Measurements from ENCODE around the gene SMR3A.

The SMR3A gene

GRCh38 chr4:70371987-70372386, 11.4 kb downstream of the SMR3A start:
- Histone ChIP-seq H3K14ac (ENCODE audit: low read length) (no peak overlapping the region), H2BK5ac (ENCODE audit: low read depth, low read length, poor library complexity) (no peak overlapping the region), H3K4me3 (ENCODE audit: low read depth, low read length) (no peak overlapping the region), H4K12ac (ENCODE audit: low read depth, low read length) (no peak overlapping the region), H4K91ac (ENCODE audit: low read depth, low read length) (no peak overlapping the region), H3K36me3 (ENCODE audit: control insufficient read depth in 1 of 2, insufficient read depth in 2 of 2, low read length in 2 of 2) (no peaks in the 10 kb centered on the region), H3K79me2 (ENCODE audit: control insufficient read depth, insufficient read depth, low read length, poor library complexity) (no peaks in the 10 kb centered on the region), H3K23ac (ENCODE audit: low read length) (no peak overlapping the region), H3K9me3 (ENCODE audit: insufficient read depth, low read depth, low read length) (no peaks in the 10 kb centered on the region), H3K4ac (ENCODE audit: low read depth, low read length) (no peak overlapping the region), H4K8ac (ENCODE audit: low read depth, low read length) (no peak overlapping the region), H2AFZ (ENCODE audit: insufficient read depth, low read length, poor library complexity) (no peak overlapping the region), H2BK12ac (ENCODE audit: low read length) (no peak overlapping the region), H3K4me1 (ENCODE audit: control insufficient read depth in 1 of 2, insufficient read depth in 2 of 2, low read length in 2 of 2) (no peaks in the 10 kb centered on the region), H3K4me2 (ENCODE audit: low read length) (no peak overlapping the region), H3K27ac (ENCODE audit: low read depth, low read length) (no peak overlapping the region), H3K18ac (ENCODE audit: low read length) (no peak overlapping the region), H3K27me3 (ENCODE audit: insufficient read depth, low read length) (no peaks in the 10 kb centered on the region), H3K9ac (ENCODE audit: low read length) (no peak overlapping the region), H2BK120ac (ENCODE audit: insufficient read depth, low read length, poor library complexity) (no peak overlapping the region), H3K79me1 (ENCODE audit: low read length) (no peaks in the 10 kb centered on the region), H2AK5ac (ENCODE audit: low read length) (no peak overlapping the region)
- no peak for DNase-seq
- WGBS (ENCODE audit: extremely low coverage, insufficient coverage, insufficient read length): no CpG with 5 or more reads among the region's 4 CpGs

- H2BK5ac ChIP-seq (ENCODE audit: low read depth, low read length, poor library complexity): no peak overlapping the region
- no peak overlapping the region for H3K9ac ChIP-seq (ENCODE audit: low read length)
- no peak overlapping the region for H4K8ac ChIP-seq (ENCODE audit: low read depth, low read length)
- no peak overlapping the region for H2BK12ac ChIP-seq (ENCODE audit: low read length)
- H3K27me3 ChIP-seq (ENCODE audit: insufficient read depth, low read length): no peaks in the 10 kb centered on the region
- H3K14ac ChIP-seq (ENCODE audit: low read length): no peak overlapping the region
- H3K18ac ChIP-seq (ENCODE audit: low read length): no peak overlapping the region
- no peak overlapping the region for H4K12ac ChIP-seq (ENCODE audit: low read depth, low read length)
- WGBS (ENCODE audit: extremely low coverage, insufficient coverage, insufficient read length): no CpG with 5 or more reads among the region's 3 CpGs
- no peak overlapping the region for H3K4me2 ChIP-seq (ENCODE audit: low read length)
- H3K4me1 ChIP-seq (ENCODE audit: control insufficient read depth in 1 of 2, insufficient read depth in 2 of 2, low read length in 2 of 2): no peaks in the 10 kb centered on the region
- H3K4me3 ChIP-seq (ENCODE audit: low read depth, low read length): no peak overlapping the region
- no peak overlapping the region for H2BK120ac ChIP-seq (ENCODE audit: insufficient read depth, low read length, poor library complexity)
- H3K36me3 ChIP-seq (ENCODE audit: control insufficient read depth in 1 of 2, insufficient read depth in 2 of 2, low read length in 2 of 2): no peaks in the 10 kb centered on the region
- no peaks in the 10 kb centered on the region for H3K79me1 ChIP-seq (ENCODE audit: low read length)
- H3K79me2 ChIP-seq (ENCODE audit: control insufficient read depth, insufficient read depth, low read length, poor library complexity): no peaks in the 10 kb centered on the region
- H3K9me3 ChIP-seq (ENCODE audit: insufficient read depth, low read depth, low read length): no peaks in the 10 kb centered on the region
- H2AK5ac ChIP-seq (ENCODE audit: low read length): no peak overlapping the region
- H4K91ac ChIP-seq (ENCODE audit: low read depth, low read length): no peak overlapping the region
- H2AFZ ChIP-seq (ENCODE audit: insufficient read depth, low read length, poor library complexity): no peak overlapping the region
- DNase-seq: no peak
- H3K4ac ChIP-seq (ENCODE audit: low read depth, low read length): no peak overlapping the region
- no peak overlapping the region for H3K27ac ChIP-seq (ENCODE audit: low read depth, low read length)
- no peak overlapping the region for H3K23ac ChIP-seq (ENCODE audit: low read length)
Observed at GRCh38 chr4:70372760-70373159, 12.2 kb downstream of the SMR3A start.

- Histone ChIP-seq H3K4me3 (ENCODE audit: low read depth, low read length) (no peak overlapping the region), H4K8ac (ENCODE audit: low read depth, low read length) (no peak overlapping the region), H4K91ac (ENCODE audit: low read depth, low read length) (no peak overlapping the region), H3K9ac (ENCODE audit: low read length) (no peak overlapping the region), H3K4ac (ENCODE audit: low read depth, low read length) (no peak overlapping the region), H4K12ac (ENCODE audit: low read depth, low read length) (no peak overlapping the region), H3K27me3 (ENCODE audit: insufficient read depth, low read length) (no peaks in the 10 kb centered on the region), H3K79me2 (ENCODE audit: control insufficient read depth, insufficient read depth, low read length, poor library complexity) (no peaks in the 10 kb centered on the region), H2AK5ac (ENCODE audit: low read length) (no peak overlapping the region), H2AFZ (ENCODE audit: insufficient read depth, low read length, poor library complexity) (no peak overlapping the region), H3K79me1 (ENCODE audit: low read length) (no peaks in the 10 kb centered on the region), H3K18ac (ENCODE audit: low read length) (no peak overlapping the region), H3K4me1 (ENCODE audit: control insufficient read depth in 1 of 2, insufficient read depth in 2 of 2, low read length in 2 of 2) (no peaks in the 10 kb centered on the region), H3K9me3 (ENCODE audit: insufficient read depth, low read depth, low read length) (no peaks in the 10 kb centered on the region), H3K36me3 (ENCODE audit: control insufficient read depth in 1 of 2, insufficient read depth in 2 of 2, low read length in 2 of 2) (no peaks in the 10 kb centered on the region), H2BK5ac (ENCODE audit: low read depth, low read length, poor library complexity) (no peak overlapping the region), H2BK12ac (ENCODE audit: low read length) (no peak overlapping the region), H3K4me2 (ENCODE audit: low read length) (no peak overlapping the region), H2BK120ac (ENCODE audit: insufficient read depth, low read length, poor library complexity) (no peak overlapping the region), H3K23ac (ENCODE audit: low read length) (no peak overlapping the region), H3K14ac (ENCODE audit: low read length) (no peak overlapping the region), H3K27ac (ENCODE audit: low read depth, low read length) (no peak overlapping the region)
- DNase-seq: no peak
- no CpG with 5 or more reads among the region's 3 CpGs for WGBS (ENCODE audit: extremely low coverage, insufficient coverage, insufficient read length)
Observed at GRCh38 chr4:70380578-70380977, 20.0 kb downstream of the SMR3A start.

GRCh38 chr4:70382691-70383181, 22.2 kb downstream of the SMR3A start, which contains the start of gene SMR3B:
Gene SMR3B (plus strand): TSS chr4:70383131. CDS start chr4:70384511, 1,380 bp downstream.
- H3K79me2 ChIP-seq (ENCODE audit: control insufficient read depth, insufficient read depth, low read length, poor library complexity): no peaks in the 10 kb centered on the region
- no peaks in the 10 kb centered on the region for H3K27me3 ChIP-seq (ENCODE audit: insufficient read depth, low read length)
- no peak within 1 kb of the TSS for H2BK5ac ChIP-seq (ENCODE audit: low read depth, low read length, poor library complexity)
- no peak within 1 kb of the TSS for H3K18ac ChIP-seq (ENCODE audit: low read length)
- no peak within 1 kb of the TSS for H2BK120ac ChIP-seq (ENCODE audit: insufficient read depth, low read length, poor library complexity)
- no peaks in the 10 kb centered on the region for H3K9me3 ChIP-seq (ENCODE audit: insufficient read depth, low read depth, low read length)
- no peaks in the 10 kb centered on the region for H3K36me3 ChIP-seq (ENCODE audit: control insufficient read depth in 1 of 2, insufficient read depth in 2 of 2, low read length in 2 of 2)
- H3K4ac ChIP-seq (ENCODE audit: low read depth, low read length): no peak within 1 kb of the TSS
- no CpG with 5 or more reads among the region's 5 CpGs for WGBS (ENCODE audit: extremely low coverage, insufficient coverage, insufficient read length)
- no peak for DNase-seq
- H4K91ac ChIP-seq (ENCODE audit: low read depth, low read length): no peak within 1 kb of the TSS
- H4K8ac ChIP-seq (ENCODE audit: low read depth, low read length): no peak within 1 kb of the TSS
- no peaks in the 10 kb centered on the region for H3K4me1 ChIP-seq (ENCODE audit: control insufficient read depth in 1 of 2, insufficient read depth in 2 of 2, low read length in 2 of 2)
- no peak within 1 kb of the TSS for H3K27ac ChIP-seq (ENCODE audit: low read depth, low read length)
- H2AK5ac ChIP-seq (ENCODE audit: low read length): no peak within 1 kb of the TSS
- H3K9ac ChIP-seq (ENCODE audit: low read length): no peak within 1 kb of the TSS
- no peak within 1 kb of the TSS for H4K12ac ChIP-seq (ENCODE audit: low read depth, low read length)
- H3K79me1 ChIP-seq (ENCODE audit: low read length): no peaks in the 10 kb centered on the region
- H3K4me2 ChIP-seq (ENCODE audit: low read length): no peak within 1 kb of the TSS
- no peak within 1 kb of the TSS for H3K14ac ChIP-seq (ENCODE audit: low read length)
- H2AFZ ChIP-seq (ENCODE audit: insufficient read depth, low read length, poor library complexity): no peak within 1 kb of the TSS
- H3K4me3 ChIP-seq (ENCODE audit: low read depth, low read length): no peak within 1 kb of the TSS
- no peak within 1 kb of the TSS for H2BK12ac ChIP-seq (ENCODE audit: low read length)
- H3K23ac ChIP-seq (ENCODE audit: low read length): no peak within 1 kb of the TSS

All from trophoblast cell (in vitro differentiated cells and primary cell).